Kasumi-1 (cell line): ENCODE data around the gene RSPO3.
"Not testable (repeated sequence)": the region's sequence is repeated elsewhere in the genome, so short reads cannot be mapped to it uniquely, and the experiment has no call there.

ENCODE experiments used
- DNase-seq, 2 experiments: peaks; one replicate each; lab custom pipeline; 2025; lab: John Stamatoyannopoulos, UW

Gene RSPO3

DNA sequence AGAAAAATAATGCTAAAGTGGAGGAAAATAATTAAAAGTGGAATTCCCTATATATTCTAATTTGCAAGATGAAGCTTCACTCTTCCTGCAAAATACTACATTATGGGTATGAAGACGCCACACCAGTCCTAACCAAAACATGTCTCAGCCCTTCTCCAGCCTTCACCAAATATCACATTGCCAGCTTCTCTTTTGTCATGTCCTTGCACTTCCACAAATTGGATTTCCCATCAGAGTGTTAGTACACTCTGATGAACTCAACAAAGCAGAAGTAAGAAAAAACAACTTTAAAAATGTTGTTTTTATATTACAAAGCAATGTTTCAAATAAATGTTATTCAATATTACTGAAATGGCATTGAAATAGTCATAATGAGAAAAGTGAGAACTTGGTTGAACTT is 85.8 kb downstream of the RSPO3 start:
- DNase-seq = peak in 1 of 2 experiments; percentile 30

DNA sequence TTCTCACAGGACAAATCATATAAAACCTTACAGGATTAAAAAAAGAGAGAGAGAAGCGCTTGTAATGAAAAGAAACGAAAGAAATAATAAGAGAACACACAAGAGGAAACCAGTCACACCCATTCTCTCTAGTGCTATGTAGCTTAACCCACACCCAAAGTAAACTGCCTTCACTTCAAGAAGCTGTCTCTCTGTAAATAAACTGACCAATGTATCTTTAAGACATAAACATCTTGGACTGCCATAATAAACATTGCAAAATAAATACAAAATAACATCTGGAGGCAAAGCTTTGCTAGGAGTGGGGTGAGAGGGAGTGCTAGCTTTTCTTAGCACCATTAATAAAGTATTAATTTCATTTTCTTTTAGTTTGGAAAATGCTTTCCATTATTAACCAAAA is 86.6 kb downstream of the RSPO3 start:
- DNase-seq = no peak

DNA sequence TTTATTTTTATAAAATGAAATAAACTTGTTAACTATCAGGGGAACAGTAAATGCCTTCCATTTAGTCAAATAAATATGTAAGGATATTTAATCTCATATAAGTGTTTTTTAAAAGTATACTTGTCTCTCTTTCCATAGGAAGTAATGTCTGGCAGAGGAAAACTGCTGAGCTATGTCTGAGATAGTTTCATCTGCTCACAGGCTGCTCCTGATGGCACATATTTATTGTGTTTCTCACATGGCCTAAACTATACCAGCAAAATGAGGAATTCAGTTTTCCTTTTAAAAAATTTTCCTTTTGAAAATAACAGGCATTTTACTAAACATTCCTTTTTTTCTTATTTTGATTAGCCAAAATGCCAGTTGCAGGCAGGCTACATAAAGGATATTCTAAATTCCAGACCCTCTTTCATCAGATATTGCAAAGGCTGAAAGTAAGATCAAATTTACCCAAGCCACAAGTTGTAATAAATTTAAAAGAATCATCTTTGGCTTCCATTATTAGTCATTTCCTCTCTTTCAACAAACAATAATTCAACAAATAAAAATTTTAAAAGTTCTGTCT is 88.1 kb downstream of the RSPO3 start:
- no peak for DNase-seq

DNA sequence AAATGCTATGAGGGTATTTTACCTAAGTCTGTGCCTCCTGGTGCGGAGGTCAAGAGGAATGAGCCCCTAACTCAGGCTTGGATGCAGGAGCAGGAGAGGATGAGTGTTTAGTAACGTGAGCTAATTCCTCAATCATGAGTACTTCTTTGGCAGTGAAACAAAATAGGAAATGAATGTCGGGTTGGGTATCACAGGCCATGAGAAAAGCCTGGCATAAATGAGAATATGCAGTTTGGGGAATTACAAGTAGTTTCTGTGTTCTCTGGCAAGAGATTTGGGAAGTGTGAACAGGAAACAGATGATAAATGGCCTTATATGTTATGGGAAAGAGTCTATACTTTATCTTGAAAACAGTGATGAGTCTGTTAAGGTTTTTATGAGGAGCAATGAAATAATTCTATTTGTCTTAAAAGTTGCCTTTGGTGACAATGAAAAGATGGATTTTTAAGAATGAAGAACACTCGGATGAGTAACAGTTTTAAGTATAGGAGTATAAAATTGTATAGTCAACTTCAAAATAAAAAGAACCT is 89.2 kb downstream of the RSPO3 start:
- DNase-seq = no peak

DNA sequence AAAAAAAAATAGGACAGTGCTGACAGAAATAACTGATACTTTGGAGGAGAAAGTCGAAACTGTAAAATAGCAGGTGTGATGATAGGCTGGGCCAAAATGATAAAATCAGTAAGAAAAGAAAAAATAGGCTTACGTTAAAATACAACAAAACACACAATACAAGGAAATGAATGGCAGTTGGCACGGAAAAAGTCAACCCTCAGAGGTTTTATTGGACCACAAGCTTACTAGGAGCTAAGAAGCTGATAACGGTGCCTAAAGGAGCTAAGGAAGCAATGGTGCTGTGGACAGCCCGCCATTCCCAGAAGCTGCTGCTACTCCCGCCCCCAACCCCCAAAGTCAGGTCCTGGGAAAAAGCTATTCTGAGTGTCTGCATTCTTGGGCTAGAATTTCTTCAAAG is 92.3 kb downstream of the RSPO3 start:
- DNase-seq = no peak

DNA sequence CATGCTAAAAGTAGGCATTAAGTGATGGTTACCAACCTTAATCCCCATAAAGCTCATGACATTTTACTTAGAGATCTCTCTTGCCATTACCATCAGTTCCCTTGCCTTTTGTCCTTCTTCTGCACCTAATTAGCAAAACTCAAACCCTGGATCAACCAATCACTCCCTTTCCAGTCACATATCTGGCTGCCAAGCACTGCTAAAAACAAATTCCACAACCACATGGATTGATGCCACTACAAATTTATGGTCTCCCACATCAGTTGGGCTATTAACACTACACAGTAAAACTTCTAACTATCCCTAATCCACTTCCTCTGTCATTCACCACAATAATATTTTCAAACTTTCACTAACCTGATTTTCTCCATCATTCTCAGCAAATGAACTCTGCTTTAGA is 93.9 kb downstream of the RSPO3 start:
- no peak for DNase-seq

DNA sequence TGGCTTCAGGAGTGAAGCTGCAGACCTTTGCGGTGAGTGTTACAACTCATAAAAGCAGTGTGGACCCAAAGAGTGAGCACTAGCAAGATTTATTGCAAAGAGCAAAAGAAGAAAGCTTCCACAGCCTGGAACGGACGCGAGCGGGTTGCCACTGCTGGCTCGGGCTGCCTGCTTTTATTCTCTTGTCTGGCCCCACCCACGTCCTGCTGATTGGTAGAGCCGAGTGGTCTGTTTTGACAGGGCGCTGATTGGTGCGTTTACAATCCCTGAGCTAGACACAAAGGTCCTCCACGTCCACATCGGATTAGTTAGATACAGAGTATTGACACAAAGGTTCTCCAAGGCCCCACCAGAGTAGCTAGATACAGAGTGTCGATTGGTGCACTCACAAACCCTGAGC is 95.6 kb downstream of the RSPO3 start:
- DNase-seq = not testable (repeated sequence)

DNA sequence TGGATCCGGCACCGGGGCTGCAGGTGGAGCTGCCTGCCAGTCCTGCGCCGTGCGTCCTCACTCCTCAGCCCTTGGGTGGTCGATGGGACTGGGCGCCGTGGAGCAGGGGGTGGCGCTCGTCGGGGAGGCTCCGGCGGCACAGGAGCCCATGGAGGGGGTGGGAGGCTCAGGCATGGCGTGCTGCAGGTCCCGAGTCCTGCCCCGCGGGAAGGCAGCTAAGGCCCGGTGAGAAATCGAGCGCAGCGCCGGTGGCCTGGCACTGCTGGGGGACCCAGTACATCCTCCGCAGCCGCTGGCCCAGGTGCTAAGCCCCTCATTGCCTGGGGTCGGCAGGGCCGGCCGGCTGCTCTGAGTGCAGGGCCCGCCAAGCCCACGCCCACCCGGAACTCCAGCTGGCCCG is 96.1 kb downstream of the RSPO3 start:
- DNase-seq = not testable (repeated sequence)

DNA sequence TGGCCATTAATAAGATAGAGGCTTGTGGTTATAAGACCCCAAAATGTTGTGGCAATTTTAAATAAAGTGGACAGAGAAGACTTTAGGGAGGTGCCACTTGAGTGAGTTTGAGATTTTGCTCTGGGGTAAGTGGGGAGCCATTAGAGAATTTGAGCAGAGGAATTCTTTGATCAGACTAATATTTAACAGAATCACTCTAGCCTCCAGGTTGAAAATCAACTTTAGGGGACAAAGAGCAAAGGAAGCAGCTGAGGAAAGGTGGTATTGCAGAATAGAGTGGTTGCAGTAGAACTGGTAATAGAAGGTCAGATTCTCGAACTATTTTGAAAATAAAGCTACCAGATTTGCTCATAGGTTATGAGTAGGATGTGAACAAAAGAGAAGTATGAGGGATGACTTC is 97.5 kb downstream of the RSPO3 start:
- DNase-seq = no peak

DNA sequence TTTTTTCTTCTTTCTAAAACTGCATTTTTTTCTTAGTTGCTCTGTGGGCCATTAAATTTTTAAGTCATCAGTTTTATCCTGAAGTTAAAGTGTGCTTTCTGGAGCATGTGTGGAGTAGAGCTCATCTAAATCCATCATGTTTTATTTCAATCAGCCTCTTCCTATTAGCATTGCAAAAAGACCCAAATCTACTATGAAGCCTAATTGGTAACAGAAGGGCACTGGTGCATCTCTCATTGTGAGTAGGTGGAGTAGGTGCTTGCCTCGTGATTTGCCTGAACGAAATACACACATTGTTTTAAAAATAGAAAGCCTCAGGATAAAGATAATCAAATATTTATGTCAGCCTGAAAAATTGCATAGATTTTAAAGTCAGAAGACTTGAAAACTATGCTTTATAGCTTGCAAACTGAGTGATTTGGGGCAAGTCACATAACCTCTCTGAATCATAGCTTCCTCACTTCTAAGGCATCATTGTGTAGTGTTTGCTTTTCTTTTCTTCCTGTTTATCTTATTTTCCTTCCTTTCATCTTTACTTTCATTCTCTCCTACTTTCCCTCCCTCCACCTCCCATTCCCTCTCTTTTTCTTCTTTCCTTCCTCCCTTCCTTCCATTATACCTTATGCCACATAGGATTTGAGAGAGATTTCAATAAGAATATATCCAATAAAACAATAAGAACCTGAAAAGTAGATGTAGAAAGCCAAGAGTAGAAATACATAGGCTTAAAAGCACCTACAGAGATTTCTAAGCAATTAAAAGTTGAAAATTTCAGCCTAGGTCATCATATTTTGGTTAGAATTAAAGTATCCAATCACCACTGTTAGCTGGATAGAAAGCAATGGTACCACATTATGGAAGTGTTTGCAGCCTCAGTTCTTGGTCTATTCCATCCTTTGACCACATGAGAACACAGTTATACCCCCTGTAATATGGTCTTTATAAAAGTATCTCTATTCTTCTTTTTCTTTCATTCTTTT is 98.6 kb downstream of the RSPO3 start:
- DNase-seq = no peak

DNA sequence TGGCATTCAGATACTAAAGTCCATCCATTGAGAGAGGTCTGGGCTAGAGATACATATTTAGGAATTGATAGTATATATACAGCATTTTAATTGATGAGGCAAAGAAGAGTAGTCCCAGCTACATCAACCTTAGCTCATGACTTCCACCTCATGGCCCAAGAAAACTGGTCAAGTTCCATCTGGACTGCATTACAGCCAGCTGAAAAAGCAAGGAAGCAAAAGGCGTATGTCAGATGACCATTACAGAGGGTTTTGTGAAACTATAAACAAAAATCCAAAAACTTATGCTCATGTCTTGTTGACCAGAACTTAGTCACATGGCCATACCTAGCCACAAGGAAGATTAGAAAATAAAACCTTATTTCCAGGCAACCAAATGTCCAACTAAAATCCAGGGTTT is 101.4 kb downstream of the RSPO3 start:
- no peak for DNase-seq

DNA sequence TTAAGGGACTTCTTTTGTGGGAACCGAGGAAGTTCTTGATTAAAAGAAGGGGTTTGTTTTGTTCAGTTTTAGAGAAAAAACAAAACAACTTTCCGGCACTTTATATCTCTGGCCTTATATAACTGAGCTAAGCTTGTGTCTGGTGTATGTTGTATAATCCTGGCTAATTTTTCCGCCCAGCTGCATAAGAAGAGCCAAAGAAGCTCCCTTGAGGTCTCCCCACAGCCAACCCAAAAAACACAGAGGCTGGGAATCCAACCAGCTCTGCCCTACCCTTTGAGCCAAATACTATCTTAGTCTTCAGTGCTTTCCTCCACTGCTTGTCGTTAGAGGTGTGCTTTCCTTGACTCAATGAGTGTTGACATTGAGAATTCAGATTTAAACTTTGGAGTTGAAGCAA is 102.7 kb downstream of the RSPO3 start:
- no peak for DNase-seq

DNA sequence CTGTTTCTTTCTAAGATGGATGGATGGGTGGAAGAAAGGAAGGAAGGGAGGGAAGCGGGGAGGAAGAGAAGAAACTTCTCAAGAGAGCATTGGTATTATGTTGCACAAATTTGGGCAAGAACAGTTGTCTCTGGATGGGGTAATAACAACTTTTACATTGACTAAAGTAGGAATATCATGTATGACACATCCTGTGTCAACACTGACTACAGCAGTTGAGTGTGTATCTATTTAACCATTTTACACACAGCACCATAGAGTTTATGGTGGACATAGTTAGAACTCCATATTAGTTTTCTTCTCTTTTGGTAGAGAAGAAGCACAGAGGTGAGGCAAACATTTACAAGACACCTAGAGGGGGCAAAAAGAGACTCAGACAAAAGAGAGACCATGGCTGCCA is 103.9 kb downstream of the RSPO3 start:
- DNase-seq = no peak

DNA sequence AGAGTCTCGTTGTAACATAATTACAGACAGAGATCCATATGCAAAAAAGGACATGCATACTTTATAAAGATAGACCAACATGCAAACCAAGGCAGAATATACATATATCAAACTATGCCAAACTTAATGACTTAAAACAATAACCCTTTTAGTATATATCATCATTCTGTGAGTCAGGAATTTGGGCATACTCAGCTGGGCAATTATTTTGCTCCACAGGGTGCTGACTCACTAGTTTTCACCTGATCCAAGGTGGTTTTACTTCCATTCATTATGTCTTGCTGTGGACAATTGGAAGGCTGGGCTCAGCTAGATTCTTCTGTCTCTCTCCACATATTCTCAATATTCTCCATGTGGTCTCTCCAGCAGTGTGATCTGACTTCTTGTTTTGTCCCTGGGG is 107.0 kb downstream of the RSPO3 start:
- no peak for DNase-seq

DNA sequence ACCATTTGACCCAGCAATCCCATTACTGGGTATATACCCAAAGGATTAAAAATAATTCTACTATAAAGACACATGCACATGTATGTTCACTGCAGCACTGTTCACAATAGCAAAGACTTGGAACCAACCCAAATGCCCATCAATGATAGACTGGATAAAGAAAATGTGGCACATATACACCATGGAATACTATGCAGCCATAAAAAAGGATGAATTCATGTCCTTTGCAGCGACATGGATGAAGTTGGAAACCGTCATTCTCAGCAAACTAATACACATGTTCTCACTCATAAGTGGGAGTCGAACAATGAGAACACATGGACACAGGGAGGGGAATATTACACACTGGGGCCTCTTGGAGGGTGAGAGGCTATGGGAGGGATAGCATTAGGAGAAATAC is 115.3 kb downstream of the RSPO3 start:
- not testable (repeated sequence) for DNase-seq

DNA sequence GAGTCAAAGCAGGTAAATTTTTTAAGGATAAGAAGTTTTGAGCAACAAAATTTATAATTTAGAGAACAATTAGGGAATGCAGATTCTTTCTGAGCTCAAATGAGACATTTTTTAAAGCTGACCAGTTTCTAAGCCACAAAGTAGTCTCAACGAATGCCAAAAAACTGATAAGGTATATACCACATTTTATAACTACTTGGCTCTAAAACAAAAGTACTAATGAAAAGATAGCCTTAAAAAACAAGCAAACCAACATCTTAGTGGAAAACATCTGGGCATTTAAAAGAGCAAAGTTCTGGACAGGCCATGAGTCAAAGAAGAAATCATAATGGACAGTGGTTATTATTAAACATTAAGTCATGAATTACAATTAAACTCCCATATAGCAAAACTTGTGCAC is 125.0 kb downstream of the RSPO3 start:
- DNase-seq = no peak
